Brain pericyte (primary cell): ENCODE measurements around the gene PRMT3.
"Not testable (repeated sequence)": the region's sequence is repeated elsewhere in the genome, so short reads cannot be mapped to it uniquely, and the experiment has no call there.

ENCODE experiments used
- DNase-seq: peaks from one replicate; pipeline ENCODE4 v3.0.0-alpha.2; 2012; ENCODE audit warnings: low read depth, low spot score

Gene PRMT3

GRCh38 chr11:20387261-20388095 is at the start of gene PRMT3:
PRMT3 (plus strand) TSS chr11:20387716; CDS start chr11:20387747, 31 bp downstream.
- DNase-seq, result peak; percentile 90

- DNase-seq, result no peak
These were observed 45.0 kb upstream of the PRMT3 start for GRCh38 chr11:20342347-20343141.

- no peak for DNase-seq
These were observed 36.4 kb upstream of the PRMT3 start for GRCh38 chr11:20351136-20351535.

DNA sequence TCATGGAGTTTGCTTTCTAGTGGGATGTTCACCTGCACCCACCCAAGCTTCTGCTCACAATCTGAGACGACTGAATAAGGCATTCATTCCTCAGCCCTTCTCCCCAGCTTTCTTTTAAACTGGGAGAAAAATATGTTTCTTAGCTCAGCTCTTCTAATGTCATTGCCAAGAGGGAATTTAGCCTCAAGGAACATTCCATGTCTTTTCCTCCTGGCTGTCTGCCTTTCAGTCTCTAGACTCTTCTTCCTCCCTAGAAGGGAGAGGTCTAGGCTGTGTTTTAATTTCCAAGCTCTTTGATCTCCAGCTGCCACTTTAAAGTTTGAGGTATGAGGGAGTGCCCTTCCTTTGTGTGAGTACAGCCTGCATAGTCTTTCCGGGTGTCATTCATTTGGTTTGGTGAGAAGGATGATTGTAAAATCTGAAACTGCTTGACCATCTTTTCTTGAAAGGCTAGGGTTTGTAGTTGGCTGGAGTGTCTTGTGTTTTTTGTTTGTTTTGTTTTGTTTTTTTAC is 35.7 kb upstream of the PRMT3 start:
- DNase-seq, result no peak

- DNase-seq, result no peak
These were observed 33.6 kb upstream of the PRMT3 start for GRCh38 chr11:20353829-20354434.

- no peak for DNase-seq
These were observed 32.0 kb upstream of the PRMT3 start for GRCh38 chr11:20355221-20356219.

DNA sequence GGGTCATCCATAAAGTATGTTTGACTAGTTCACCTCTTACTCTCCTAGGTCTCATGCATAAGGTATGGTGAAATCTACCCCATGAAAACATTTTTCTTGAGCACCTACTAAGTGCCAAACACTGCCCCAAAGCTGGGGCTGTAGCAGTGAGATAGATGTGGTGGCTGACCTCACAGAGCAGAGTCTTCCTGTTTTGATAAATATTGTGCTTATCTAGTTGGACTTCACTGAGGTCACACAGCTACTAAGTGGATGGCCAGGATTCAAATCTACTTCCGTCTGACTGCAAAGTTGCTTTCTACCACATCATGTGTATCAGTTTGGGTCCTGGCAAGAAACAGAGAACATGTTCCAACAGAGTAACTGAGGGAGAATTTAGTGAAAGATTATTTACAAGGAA is 30.4 kb upstream of the PRMT3 start:
- DNase-seq, result no peak

DNA sequence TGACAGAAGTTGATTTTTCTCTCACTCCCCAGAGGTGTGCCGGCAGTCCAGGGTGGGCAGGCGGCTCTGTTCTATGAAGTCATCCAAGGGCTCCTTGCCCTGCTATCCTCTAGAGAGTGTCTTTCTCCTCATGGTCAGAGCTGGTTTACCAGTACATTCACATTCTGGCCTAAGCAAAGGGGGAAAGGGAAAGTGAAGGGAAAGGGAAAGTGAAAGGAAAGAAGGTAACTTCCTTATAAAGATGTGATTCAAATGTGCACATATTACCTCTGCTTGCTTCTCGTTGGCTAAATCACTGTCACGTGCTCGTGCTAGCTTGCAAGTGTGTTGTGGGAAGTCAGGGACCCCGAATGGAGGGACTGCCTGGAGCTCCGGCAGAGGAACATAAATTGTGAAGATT is 26.9 kb upstream of the PRMT3 start:
- DNase-seq, result no peak

- DNase-seq, result no peak
These were observed 25.0 kb upstream of the PRMT3 start for GRCh38 chr11:20362481-20362880.

DNA sequence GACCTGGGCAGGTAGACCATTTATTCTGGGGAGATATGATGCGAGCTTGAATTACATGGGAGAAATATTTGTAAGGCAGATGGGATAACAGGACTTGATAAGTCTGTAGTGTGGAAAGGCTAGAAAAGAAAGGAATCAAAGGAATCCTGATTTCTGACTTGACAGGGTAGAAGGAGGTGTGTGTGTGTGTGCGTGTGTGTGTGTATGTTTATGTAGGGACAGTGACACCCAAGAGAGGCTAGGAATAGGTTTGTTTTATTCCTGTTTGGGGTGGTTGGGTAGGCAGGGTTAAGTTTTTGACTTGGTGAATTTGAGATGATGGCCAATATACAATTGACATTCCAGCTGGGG is 24.4 kb upstream of the PRMT3 start:
- no peak for DNase-seq

GRCh38 chr11:20363500-20364340 is 23.8 kb upstream of the PRMT3 start, which contains the start of gene HTATIP2:
HTATIP2 (plus strand) TSS chr11:20363714; CDS start chr11:20364238, 524 bp downstream.
- no peak for DNase-seq

DNA sequence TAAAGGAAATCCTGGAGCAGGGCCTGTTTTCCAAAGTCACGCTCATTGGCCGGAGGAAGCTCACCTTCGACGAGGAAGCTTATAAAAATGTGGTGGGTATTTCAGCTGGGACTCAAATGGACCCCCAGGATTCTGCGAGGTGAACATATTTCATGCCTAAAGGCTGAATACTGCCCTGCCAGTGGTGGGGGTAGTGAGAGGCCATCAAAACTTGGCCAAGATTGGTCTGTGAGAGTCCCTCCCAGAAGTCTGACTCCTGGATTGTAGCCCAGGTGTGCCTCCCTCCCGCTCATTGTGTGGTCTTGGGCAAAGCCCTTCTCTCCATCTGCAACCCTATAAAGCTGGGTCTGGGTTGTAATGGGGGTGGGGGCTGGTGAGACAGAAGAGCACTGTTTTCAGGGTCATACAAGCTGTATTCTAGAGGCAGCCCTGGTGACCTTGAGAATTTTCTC is 23.1 kb upstream of the PRMT3 start:
- no peak for DNase-seq

- DNase-seq, result not testable (repeated sequence)
These were observed 22.1 kb upstream of the PRMT3 start for GRCh38 chr11:20365465-20365864.

- DNase-seq, result peak; percentile 55
These were observed 20.1 kb upstream of the PRMT3 start for GRCh38 chr11:20367313-20367948.

DNA sequence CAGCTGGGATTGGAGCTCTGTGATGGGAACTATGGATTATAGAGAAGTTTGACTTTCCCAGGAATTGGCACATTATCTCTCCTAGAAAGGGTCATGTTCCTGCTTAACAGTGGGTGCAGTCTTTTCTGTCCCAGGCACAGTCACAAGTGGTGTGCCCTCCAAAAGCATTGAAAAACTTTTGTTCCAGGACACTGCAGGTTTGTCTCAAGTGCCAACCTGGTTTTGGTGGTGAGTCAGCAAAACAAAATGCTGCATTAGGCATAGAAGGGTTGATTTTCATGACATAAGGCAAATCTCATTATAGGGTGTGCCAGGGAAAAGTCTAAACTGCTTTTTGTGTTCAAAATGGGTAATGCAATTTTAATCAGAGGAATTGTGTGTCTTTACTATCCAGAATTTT is 19.1 kb upstream of the PRMT3 start:
- no peak for DNase-seq

DNA sequence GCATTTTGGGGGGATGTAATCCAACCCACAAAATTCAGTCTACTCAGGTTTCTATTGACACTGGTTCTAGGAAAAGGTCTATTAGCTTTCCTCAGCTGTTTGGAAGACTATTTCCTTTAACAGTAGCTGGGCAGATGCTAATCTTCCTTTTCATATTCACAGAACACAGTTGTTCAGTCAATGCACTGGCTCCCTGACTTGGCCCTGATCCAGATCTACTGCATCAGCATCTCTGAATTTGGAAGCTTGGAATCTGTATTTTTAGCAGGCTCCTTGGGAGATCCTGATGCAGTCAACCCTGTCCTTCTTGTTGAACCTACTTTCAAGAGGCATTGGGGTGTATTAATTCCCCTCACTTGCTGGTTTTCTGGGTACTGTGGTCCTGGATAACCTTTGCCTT is 17.7 kb upstream of the PRMT3 start:
- DNase-seq, result no peak

DNA sequence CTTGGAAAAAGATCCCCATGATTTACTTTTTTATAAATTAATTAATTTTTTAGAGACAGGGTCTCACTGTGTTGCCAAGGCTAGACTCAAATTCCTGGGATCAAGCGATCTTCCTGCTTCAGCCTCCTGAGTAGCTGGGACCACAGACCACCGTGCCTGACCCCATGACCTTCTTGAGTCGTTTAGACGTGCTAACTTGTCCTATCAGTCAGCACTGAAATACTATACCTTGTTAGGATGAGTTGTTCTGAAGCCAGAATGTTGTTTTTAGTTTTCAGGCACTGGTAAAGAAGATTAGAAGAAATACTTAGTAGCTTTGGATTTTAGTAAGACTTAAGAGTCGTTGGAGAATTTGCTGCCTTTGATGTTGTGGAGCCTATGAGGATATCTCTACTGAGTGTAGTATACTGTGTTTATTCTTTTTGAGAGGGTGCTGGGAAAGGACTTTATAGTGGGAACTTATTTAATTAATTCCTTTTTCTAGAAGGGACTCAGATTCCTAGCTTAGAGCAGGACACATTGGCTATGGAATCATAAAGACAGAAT is 15.4 kb upstream of the PRMT3 start:
- DNase-seq, result no peak

DNA sequence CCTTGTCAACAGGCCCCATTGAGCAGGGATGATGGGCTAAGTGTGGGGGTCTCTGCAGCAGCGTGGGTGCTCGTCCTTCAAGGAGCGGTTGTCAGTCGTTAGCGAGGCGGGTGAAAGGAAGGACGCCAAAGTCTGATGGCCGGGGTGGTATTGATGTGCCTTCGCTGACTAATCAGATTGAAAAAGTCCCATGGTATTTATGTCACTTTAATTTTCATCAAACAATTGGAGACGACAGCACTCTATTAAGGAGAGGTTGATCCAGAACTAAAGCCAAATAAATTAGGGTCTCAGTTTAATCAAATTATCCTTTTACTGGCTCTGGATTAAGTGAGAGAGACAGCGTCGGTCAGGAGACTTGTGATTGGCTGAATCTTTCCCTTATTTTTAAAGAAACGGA is 14.4 kb upstream of the PRMT3 start:
- no peak for DNase-seq

GRCh38 chr11:20373568-20374209 is 13.8 kb upstream of the PRMT3 start:
- DNase-seq, result no peak
